Gastrocnemius medialis (tissue), 4 donors: ENCODE results near the gene ATXN7L1.

Experiments used
- POLR2A ChIP-seq, 2 donors: fragments of 450-650 bp; IDR thresholded peaks; one replicate each; pipeline ENCODE4 v1.6.1; 2017; ENCODE audit warnings: antibody characterized with exemption in 2 of 2, mild to moderate bottlenecking in 2 of 2, moderate library complexity in 2 of 2
- TF ChIP-seq, protein P1 (sequence below), 5 experiments: fragments of 450-650 bp in 3 of 5; fragments of 200-600 bp in 2 of 5; sonication (generic) in 2 of 5; IDR thresholded peaks in 4 of 5; conservative IDR thresholded peaks in 1 of 5; 1 replicate in 4 of 5; 2 replicates in 1 of 5; pipeline ENCODE4 v1.5.1; 2016 to 2019; ENCODE audit warnings: antibody characterized with exemption in 5 of 5, mild to moderate bottlenecking in 3 of 5, moderate library complexity in 3 of 5

DNA sequence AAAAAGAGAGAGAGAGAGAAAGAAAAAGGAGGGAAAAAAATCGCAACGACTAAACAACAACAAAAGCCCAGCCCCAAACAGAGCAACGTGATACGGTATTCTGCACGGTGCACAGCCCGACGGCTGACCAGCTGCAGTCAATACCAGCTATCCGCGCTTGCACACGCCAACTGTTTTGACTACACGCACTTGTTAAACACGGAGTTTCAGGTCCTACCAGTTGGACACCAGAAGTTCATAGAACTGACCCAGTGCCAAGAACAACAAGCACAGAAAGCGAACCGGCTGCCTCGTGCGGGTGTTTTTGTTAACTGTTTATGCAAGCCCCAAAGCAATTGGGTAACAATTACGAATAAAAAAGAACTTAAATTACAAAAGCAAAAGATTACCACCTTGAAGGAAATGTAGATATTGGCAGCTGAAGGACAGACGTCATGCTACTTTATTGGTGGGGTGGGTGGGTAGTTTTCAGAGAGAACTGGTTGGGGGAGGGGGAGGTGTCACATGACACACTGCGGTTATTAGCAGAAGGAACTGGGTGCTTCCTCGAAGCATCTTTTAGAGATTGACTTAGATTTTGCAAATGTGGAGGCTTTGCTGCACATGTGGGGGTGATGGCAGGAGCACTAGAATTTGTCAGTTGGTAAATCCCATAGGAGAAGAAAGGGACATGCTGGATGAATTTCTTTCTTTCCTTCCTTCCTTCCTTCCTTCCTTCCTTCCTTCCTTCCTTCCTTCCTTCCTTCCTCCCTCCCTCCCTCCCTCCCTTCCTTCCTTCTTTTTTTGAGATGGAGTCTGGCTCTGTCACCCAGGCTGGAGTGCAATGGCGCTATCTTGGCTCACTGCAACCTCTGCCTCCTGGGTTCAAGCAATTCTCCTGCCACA lies 184.5 kb downstream of the ATXN7L1 start:
- TF ChIP-seq, protein P1, sequence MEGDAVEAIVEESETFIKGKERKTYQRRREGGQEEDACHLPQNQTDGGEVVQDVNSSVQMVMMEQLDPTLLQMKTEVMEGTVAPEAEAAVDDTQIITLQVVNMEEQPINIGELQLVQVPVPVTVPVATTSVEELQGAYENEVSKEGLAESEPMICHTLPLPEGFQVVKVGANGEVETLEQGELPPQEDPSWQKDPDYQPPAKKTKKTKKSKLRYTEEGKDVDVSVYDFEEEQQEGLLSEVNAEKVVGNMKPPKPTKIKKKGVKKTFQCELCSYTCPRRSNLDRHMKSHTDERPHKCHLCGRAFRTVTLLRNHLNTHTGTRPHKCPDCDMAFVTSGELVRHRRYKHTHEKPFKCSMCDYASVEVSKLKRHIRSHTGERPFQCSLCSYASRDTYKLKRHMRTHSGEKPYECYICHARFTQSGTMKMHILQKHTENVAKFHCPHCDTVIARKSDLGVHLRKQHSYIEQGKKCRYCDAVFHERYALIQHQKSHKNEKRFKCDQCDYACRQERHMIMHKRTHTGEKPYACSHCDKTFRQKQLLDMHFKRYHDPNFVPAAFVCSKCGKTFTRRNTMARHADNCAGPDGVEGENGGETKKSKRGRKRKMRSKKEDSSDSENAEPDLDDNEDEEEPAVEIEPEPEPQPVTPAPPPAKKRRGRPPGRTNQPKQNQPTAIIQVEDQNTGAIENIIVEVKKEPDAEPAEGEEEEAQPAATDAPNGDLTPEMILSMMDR (IDR thresholded peaks at IDR 0.05 in 4 of 5, conservative IDR thresholded peaks at IDR 0.05 in 1 of 5), result no peak
- TF ChIP-seq POLR2A (IDR thresholded peaks at IDR 0.05), result no peak
